AG09309 (cell line): ENCODE measurements around the gene SYT17.

ENCODE experiments used
- DNase-seq: peaks from one replicate; pipeline ENCODE4 v3.0.0-alpha.2; 2010; ENCODE audit warnings: low read depth
- H3K4me3 ChIP-seq: 2 replicates; pipeline ENCODE4 v1.5.1; 2011; ENCODE audit warnings: mild to moderate bottlenecking, low read depth, low read length, moderate library complexity; ENCODE audit not compliant: control insufficient read depth
- CTCF ChIP-seq: IDR thresholded peaks from 2 replicates; pipeline ENCODE4 v1.5.1; 2011; ENCODE audit warnings: mild to moderate bottlenecking, low read depth, low read length, inconsistent platforms; ENCODE audit not compliant: insufficient read depth, control insufficient read depth; ENCODE audit errors: missing control alignments

SYT17 gene

DNA sequence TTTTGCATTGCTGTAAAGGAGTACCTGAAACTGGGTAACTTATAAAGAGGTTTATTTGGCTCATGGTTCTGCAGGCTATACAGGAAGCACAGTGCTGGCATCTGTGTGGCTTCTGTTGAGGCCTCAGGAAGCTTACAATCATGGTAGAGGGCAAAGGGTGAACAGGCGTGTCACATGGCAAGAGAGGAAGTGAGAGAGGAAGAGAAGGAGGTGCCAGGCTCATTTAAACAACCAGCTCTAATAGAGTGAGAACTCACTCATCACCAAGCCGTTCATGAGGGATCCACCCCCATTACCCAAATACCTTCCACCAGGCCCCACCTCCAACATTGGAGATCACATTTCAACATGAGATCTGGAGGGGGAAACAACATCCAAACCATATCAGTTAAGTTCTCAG, 101.1 kb downstream of the SYT17 start:
- no peak for TF ChIP-seq CTCF
- H3K4me3 ChIP-seq: no peak overlapping the region
- DNase-seq: no peak

DNA sequence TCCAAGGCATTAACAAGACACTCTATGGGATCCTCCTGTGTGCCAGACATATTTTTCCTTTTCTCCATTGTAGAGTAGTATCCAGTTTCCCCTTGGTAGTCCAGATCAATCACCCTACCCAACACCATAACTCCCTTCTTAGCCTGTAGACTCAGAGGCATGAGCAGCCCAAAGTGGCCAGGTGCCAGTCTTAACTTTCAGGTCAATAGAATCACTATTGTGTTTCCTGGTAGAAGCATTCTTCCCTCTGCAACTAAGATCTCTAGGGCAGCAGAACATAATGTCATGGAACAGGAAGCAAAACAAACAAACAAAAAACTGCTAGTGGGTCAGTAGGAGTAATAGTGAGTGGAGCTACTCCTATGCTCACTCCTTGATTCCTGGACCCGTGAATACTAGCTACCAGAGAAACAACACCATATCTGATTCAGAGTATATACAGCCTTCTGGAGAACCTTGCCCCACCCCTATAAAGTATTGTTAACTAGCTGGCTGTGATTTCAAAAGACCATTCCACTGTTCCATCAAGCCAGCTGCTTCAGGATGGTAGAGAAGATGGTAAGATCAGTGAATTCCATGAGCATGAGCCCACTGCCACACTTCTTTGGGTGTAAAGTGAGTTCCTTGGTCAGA, 106.2 kb downstream of the SYT17 start:
- DNase-seq: no peak

GRCh38 chr16:19278403-19278802, 110.4 kb downstream of the SYT17 start:
- H3K4me3 ChIP-seq: no peak overlapping the region
- no peak for DNase-seq
- TF ChIP-seq CTCF: no peak

More for the DNA sequence above, 106.2 kb downstream of the SYT17 start:
- no peak overlapping the region for H3K4me3 ChIP-seq
- TF ChIP-seq CTCF: no peak

DNA sequence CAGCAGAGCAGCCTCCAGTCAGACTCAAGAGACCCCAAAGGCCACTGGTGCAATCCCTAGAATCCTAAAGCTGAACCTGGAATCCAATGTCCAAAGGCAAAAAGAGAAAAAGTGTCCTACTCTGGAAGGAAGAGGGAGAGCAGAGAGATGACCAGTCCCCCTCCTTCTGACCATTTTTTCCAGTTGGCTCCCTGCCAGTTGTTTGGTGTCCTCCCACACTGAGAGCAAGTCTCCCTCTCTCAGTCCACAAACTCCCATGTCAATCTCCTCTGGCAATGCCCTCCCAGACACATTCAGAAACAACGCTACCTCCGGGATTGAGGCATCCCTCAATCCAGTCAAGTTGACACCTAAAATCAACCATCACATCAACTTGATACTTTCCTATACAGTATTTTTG, 113.2 kb downstream of the SYT17 start:
- no peak for DNase-seq
- TF ChIP-seq CTCF: no peak
- no peak overlapping the region for H3K4me3 ChIP-seq

- DNase-seq: no peak
- H3K4me3 ChIP-seq: no peak overlapping the region
- no peak for TF ChIP-seq CTCF
These were observed 114.1 kb downstream of the SYT17 start for GRCh38 chr16:19282101-19282500.

GRCh38 chr16:19283637-19284036, 115.6 kb downstream of the SYT17 start:
- no peak for TF ChIP-seq CTCF
- H3K4me3 ChIP-seq: no peak overlapping the region
- no peak for DNase-seq

- no peak for DNase-seq
- no peak overlapping the region for H3K4me3 ChIP-seq
- no peak for TF ChIP-seq CTCF
These were observed 116.2 kb downstream of the SYT17 start for GRCh38 chr16:19284207-19284606.
